Omental fat pad (tissue), 4 donors: ENCODE results near the gene ARHGAP1. TPM values are rescaled to one million over a fixed set of nuclear protein-coding genes. Genes with fewer than 3 reads are reported as not detected.

Experiments used
- ATAC-seq: fragments of 150-250 bp; one replicate; pipeline ENCODE4 v1.9.1; 2016; ENCODE audit warnings: mild to moderate bottlenecking, moderate library complexity; ENCODE audit not compliant: low FRiP score
- DNase-seq: peaks from one replicate; pipeline ENCODE4 v3.0.0-alpha.2; 2019; ENCODE audit warnings: low spot score
- total RNA-seq, 4 donors: library from RNA; depleted of rRNA; stranded (reverse); fragments of >200 nt; gene quantifications; one replicate each; pipeline ENCODE4 v1.1.0, GENCODE V29; 2016
- TF ChIP-seq, protein P1 (sequence below), 3 donors: fragments of 450-650 bp; IDR thresholded peaks; one replicate each; pipeline ENCODE4 v1.5.1; 2016 to 2017; ENCODE audit warnings: antibody characterized with exemption in 3 of 3, mild to moderate bottlenecking in 3 of 3, moderate library complexity in 2 of 3

The ARHGAP1 gene
- total RNA-seq, 4 donors from 2014 or later: 34.6 to 69.2 (median 42.6) TPM

DNA sequence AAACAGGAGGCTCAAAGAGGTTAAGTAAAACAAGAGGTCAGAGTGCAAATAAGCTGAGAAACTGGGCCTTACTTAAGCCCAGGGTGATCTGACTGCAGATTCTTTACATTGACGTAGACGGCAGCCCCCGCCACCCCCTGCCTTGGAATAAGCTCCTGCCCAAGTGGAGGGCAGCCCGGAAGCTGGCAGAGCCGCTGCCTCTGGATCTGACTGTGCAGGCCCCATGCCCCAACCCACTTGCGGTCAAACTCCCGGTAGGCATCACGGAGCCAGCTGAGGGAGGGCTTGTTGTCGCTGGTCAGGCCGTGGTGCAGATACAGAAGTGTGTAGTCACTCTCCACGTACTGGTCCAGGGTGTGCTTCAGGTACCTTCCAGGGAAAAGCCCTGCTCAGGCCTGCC, 18.6 kb downstream of the ARHGAP1 start:
- TF ChIP-seq, protein P1, sequence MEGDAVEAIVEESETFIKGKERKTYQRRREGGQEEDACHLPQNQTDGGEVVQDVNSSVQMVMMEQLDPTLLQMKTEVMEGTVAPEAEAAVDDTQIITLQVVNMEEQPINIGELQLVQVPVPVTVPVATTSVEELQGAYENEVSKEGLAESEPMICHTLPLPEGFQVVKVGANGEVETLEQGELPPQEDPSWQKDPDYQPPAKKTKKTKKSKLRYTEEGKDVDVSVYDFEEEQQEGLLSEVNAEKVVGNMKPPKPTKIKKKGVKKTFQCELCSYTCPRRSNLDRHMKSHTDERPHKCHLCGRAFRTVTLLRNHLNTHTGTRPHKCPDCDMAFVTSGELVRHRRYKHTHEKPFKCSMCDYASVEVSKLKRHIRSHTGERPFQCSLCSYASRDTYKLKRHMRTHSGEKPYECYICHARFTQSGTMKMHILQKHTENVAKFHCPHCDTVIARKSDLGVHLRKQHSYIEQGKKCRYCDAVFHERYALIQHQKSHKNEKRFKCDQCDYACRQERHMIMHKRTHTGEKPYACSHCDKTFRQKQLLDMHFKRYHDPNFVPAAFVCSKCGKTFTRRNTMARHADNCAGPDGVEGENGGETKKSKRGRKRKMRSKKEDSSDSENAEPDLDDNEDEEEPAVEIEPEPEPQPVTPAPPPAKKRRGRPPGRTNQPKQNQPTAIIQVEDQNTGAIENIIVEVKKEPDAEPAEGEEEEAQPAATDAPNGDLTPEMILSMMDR (IDR thresholded peaks at IDR 0.05): no peak
- ATAC-seq (no peak), DNase-seq (no peak)

DNA sequence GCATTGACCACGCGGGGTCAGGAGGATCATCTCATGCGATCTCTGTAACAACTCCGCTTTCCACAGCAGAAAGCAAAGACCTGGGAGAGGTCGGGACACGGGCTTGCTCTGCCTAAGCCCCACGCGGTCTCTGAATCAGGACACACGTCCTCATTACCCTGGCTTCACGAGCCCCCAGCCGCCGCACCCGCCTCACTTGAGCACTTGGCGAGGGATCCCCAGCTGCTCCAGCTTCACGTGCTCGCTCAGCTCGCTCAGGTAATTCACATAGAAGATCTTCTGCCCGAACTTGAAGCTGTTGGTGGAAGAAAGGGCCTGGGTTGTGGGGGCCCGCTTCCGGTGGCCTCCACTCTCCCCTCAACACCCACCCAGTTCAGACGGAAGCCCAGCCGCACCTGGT, 19.6 kb downstream of the ARHGAP1 start:
- ATAC-seq (no peak), DNase-seq (no peak)
- TF ChIP-seq, protein P1 (IDR thresholded peaks at IDR 0.05): no peak

DNA sequence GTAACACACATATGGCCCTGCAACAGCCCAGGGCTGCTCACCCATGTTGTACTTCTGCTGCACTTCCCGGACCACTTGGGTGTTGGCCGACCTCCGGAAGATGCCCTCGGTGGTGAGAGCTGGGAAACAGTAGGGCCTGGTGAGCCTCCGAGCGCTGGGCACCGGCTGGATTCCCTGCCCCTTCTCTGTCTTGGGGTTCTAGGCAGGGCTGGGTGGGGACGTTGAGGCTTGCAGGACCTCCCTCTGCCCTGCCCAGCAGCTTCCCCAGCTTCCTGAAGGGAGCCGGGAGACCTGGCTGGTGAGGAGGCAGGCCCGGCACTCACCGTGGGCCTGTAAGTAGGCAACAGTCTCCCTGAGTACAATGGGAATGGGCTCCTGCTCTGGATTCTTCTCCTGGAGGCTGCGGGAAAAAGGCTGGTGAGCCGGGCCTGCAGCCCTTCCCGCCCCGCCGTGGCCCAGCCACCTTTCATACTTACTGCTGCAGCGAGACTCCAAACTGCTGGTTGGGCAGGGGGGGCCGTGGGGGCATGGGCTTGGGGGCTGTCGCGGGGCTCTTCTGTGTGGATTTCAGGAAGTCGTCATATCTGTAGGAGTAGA, 20.2 kb downstream of the ARHGAP1 start:
- ATAC-seq (no peak), DNase-seq (no peak)
- TF ChIP-seq, protein P1 (IDR thresholded peaks at IDR 0.05): no peak

DNA sequence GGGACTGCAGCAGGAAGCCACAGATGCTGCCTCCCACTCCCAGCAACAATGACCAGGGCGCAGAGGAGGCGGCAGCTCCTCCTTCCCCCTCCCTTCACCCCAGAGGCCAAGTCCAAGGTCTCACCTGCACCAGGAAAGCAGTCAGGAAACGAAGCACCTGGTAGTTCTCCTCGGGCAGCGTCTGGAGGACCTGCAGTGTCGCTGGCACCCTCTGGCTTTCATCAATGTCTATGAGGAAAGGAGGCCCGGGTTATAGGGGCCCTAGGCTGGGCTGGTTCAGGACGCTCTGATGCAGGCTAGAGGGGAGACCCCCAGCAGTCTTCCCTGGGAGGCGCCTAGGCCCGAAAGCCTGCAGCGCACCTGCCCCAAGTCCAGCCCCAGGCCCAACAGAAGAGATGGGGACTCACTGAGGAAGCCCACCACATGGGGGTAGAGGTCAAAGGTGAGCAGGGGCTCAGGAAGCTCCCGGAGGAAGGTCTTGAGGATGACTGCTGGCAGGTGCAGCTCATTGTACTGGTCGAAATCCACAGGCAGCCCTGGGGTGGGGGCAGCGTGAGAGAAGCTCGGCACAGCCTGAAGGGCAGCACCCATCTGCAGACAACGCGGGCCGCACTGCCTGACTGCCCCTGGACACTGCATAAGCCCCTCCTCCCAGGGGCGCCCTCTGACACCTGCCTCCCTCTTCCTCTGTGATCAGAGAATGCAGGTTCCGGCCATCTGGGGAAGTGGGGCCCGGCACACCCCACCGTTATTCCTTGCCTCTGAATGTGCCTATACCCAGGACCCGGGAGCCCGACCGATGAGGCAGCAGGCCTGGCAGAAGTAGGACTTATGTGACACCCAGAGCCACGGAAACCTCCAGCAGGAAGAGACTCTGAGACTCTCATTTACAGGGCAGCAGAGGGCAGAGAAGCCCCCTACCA, 20.9 kb downstream of the ARHGAP1 start:
- ATAC-seq: no peak
- TF ChIP-seq, protein P1 (IDR thresholded peaks at IDR 0.05): no peak

DNA sequence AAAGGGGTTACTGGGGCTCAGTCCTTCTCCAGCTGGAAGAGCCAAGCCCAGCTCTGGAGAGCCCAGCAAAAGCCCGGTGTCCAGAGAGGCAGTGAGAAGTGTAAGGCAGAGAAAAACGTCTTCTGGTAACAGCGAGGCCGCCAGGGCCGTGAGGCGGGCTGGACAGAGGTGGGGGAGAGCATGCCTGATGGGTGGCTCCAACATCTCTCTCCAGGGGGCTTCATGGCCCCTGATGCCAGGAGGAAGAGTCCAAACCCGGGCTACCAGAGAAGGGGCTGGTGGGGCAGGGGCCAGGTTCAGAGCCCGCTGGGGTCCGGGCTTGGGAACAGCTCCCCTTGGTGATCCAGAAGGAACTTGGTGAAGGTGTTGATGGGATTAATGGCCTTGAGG, 21.7 kb downstream of the ARHGAP1 start:
- DNase-seq (no peak), ATAC-seq (no peak)
- TF ChIP-seq, protein P1 (IDR thresholded peaks at IDR 0.05): no peak

More for the DNA sequence above, 20.9 kb downstream of the ARHGAP1 start:
- no peak for DNase-seq

DNA sequence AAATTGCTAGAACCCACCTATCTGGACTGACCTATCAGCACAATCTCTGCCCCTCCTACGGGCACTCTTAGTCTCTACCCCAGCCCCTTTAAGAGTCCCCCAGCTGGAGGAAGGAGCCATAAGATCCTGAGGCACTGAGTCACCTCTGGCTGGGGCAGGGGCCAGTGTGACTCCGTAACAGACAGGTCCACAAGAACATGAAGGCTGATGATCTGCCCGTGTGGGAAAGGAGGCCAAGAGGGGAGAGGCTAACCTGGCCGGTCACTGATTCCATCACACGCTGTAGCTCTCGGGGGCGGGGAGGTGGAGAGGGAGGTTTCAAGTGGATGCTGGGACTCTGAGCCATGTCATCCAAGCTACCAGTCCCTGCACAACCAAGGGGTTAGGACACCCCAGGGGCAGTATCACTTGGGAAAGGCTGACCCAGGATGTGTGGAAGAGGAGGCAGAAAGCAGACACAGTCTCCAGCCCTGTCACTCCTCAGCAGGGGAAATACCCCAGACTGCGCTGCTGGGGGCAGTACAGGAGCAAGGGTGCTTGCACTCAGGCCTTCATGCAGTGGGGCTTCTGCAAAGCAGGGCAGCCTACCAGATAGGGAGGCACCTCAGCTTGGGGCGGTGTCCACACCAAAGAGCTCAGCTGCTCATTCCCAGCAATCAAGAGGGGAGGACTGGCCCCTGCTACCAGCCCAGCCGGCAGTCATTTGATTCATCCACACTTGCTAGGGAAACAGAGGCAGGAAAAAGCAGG, 22.3 kb downstream of the ARHGAP1 start:
- TF ChIP-seq, protein P1 (IDR thresholded peaks at IDR 0.05): no peak
- DNase-seq: no peak
- no peak for ATAC-seq
